ENCODE results near the gene OR52B6. TPM values are rescaled to one million over a fixed set of nuclear protein-coding genes. Genes with fewer than 3 reads are reported as not detected.
"Not testable (repeated sequence)": the region's sequence is repeated elsewhere in the genome, so short reads cannot be mapped to it uniquely, and the experiment has no call there.

Gene OR52B6
- total RNA-seq, 2 experiments from 2014 or later: not detected

DNA sequence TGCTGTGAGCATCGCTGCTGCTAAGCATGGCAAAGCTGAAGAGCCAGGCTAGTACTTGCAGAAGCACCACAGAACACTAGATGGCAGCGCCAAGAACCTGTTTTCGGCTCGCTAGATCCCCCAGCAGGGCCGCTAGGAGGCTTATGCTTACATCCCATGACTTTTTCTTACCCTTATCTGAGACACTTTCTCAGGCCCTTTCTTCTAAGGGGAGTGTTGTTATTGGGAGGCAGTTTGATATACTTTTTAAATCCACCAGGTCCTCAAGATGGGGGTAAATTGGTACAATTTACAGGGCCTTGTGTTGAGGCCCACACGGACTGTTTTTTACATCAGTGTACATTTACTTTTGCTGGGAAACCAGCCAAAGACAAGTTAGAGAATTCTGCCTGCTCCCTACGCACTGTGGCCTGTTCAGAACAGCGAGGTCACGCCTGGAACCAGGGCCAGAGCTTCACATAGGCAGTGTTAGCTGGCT, 19.7 kb downstream of the OR52B6 start:
- CTCF ChIA-PET: interaction anchor here (0.6 to 2.4 kb wide), 15 partner anchors 9 to 447 kb away, joined by 3 to 13 read pairs (median 4); partner anchors contain the start of genes TRIM22 and TRIM5
- DNase-seq: peak; percentile 72
- peaks cover 8% of the 10 kb centered on the region for H3K27me3 Mint-ChIP-seq
- intact Hi-C loops (cut with micrococcal nuclease): loop anchor here (1.0 to 5.0 kb wide), 4 partner anchors 85 to 292 kb away; partner anchors contain the start of genes OR52E5, OR52N2 and TRIM5
- no peaks in the 10 kb centered on the region for H3K36me3 Mint-ChIP-seq
- no peak overlapping the region for H3K27ac Mint-ChIP-seq
- peaks cover 8% of the 10 kb centered on the region for H3K4me1 Mint-ChIP-seq (ENCODE audit: low read depth)
- H3K9me3 Mint-ChIP-seq: no peaks in the 10 kb centered on the region
- POLR2A ChIA-PET: no interaction called here
- no peak overlapping the region for H3K4me3 Mint-ChIP-seq

DNA sequence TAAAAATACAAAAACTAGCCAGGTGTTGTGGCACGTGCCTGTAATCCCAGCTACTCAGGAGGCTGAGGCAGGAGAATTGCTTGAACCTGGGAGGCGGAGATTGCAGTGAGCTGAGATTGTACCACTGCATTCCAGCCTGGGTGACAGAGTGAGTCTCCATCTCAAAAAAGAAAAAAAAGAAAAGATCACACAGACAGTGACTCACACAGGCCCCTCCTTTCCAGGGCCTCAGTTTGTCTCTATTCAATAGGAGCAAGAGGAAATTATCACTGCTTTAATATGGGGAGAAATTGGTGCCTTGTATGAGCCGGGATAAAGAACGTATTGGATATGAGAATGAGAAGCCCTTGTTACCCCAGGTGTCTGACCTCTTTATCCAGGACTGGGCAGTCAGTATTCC, 22.1 kb downstream of the OR52B6 start:
- intact Hi-C loops (cut with micrococcal nuclease): loop anchor here (5.0 kb wide), 1 partner anchor 290 kb away; the partner anchor contains the start of gene OR52E5
- POLR2A ChIA-PET: not testable (repeated sequence)

DNA sequence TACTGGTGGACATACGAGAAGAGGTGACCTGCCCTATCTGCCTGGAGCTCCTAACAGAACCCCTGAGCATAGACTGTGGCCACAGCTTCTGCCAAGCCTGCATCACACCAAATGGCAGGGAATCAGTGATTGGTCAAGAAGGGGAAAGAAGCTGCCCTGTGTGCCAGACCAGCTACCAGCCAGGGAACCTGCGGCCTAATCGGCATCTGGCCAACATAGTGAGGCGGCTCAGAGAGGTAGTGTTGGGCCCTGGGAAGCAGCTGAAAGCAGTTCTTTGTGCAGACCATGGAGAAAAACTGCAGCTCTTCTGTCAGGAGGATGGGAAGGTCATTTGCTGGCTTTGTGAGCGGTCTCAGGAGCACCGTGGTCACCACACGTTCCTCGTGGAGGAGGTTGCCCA, 22.6 kb downstream of the OR52B6 start:
- Mint-ChIP-seq H3K27me3 (peaks cover 3% of the 10 kb centered on the region), H3K9me3 (no peaks in the 10 kb centered on the region), H3K4me1 (ENCODE audit: low read depth) (no peaks in the 10 kb centered on the region), H3K36me3 (no peaks in the 10 kb centered on the region), H3K4me3 (no peak overlapping the region), H3K27ac (no peak overlapping the region)
- ChIA-PET POLR2A (no interaction called here), CTCF (no interaction called here)
- intact Hi-C loops (cut with micrococcal nuclease): loop anchor here (5.0 kb wide), 1 partner anchor 289 kb away; the partner anchor contains the start of gene OR52E5
- DNase-seq: no peak

More for the DNA sequence above, 22.1 kb downstream of the OR52B6 start:
- DNase-seq; H3K9me3 Mint-ChIP-seq; H3K4me1 Mint-ChIP-seq (ENCODE audit: low read depth); H3K27me3 Mint-ChIP-seq; H3K36me3 Mint-ChIP-seq; CTCF ChIA-PET; H3K27ac Mint-ChIP-seq; H3K4me3 Mint-ChIP-seq: not testable (repeated sequence)

DNA sequence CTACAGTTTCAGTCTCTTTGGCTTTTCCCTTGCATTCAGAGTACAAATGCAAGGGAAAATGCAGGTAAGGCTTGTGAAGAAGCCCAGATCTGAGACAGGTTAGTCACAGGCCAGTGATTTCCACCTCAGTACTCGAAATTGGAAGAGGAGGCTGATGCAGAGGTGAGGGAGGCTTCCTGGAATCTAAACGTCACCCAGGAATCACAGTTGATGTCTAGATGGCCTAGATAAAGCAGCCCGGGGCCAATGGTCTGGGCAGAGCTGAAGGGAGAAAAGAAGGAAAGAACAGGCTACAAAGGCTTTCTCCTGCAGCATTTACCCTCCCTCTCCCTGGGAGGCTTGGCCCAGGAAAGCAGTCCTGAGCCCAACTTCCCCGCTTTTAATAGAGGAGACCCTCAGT, 24.2 kb downstream of the OR52B6 start:
- no peaks in the 10 kb centered on the region for H3K9me3 Mint-ChIP-seq
- H3K36me3 Mint-ChIP-seq: no peaks in the 10 kb centered on the region
- no peak overlapping the region for H3K27ac Mint-ChIP-seq
- no peak for DNase-seq
- no peak overlapping the region for H3K4me3 Mint-ChIP-seq
- intact Hi-C loops (cut with micrococcal nuclease): loop anchor here (5.0 kb wide), 1 partner anchor 287 kb away; the partner anchor contains the start of gene OR52E5
- no peaks in the 10 kb centered on the region for H3K27me3 Mint-ChIP-seq
- ChIA-PET POLR2A (no interaction called here), CTCF (interaction anchor here (1.1 kb wide), 1 partner anchor 204 kb away, joined by 3 read pairs; no protein-coding TSS in a partner anchor)
- no peaks in the 10 kb centered on the region for H3K4me1 Mint-ChIP-seq (ENCODE audit: low read depth)

DNA sequence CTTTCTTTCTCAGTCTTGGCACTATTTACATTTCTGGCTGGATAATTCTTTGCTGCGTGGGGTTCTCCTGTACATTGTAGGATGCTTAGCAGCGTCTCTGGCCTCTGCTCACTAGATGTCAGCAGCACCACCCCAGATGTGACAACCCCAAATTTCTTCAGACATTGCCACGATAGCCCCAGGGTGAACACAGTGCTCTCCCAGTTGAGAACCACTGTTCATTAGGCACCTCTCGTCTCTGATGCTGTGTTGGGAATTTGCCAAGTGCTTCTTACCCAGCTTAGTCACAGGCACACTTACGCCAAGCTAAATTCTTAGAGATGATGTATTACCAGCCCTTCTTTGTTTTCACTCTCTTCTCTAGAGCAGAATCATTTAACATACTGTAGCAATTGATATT, 25.2 kb downstream of the OR52B6 start:
- peaks cover 3% of the 10 kb centered on the region for H3K4me1 Mint-ChIP-seq (ENCODE audit: low read depth)
- POLR2A ChIA-PET: no interaction called here
- H3K27ac Mint-ChIP-seq: no peak overlapping the region
- intact Hi-C loops (cut with micrococcal nuclease): no loop called here
- no peaks in the 10 kb centered on the region for H3K36me3 Mint-ChIP-seq
- H3K27me3 Mint-ChIP-seq: no peaks in the 10 kb centered on the region
- CTCF ChIA-PET: interaction anchor here (0.6 kb wide), 1 partner anchor 190 kb away, joined by 4 read pairs; no protein-coding TSS in a partner anchor
- H3K4me3 Mint-ChIP-seq: no peak overlapping the region
- no peak for DNase-seq
- no peaks in the 10 kb centered on the region for H3K9me3 Mint-ChIP-seq

DNA sequence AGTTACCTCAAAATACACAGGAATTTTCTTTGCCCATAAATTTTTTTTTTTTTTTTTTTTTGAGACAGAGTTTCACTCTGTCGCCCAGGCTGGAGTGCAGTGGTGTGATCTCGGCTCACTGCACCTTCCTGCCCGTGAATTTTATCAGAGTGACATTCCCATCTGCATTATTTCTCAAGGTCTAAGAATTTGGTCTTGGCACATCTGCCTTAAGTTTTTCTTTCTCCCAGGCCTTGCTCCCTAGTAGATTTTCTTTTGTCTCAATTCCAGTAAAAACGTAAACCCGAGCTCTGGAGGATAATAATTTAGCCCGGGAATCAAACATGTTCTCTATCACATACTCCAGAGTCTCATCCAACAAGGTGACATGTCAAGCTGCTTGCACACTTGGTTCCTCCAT, 28.1 kb downstream of the OR52B6 start:
- CTCF ChIA-PET: no interaction called here
- POLR2A ChIA-PET: no interaction called here
- no peak overlapping the region for H3K4me3 Mint-ChIP-seq
- H3K27ac Mint-ChIP-seq: no peak overlapping the region
- no peaks in the 10 kb centered on the region for H3K27me3 Mint-ChIP-seq
- no peaks in the 10 kb centered on the region for H3K36me3 Mint-ChIP-seq
- no peaks in the 10 kb centered on the region for H3K9me3 Mint-ChIP-seq
- intact Hi-C loops (cut with micrococcal nuclease): no loop called here
- peaks cover 3% of the 10 kb centered on the region for H3K4me1 Mint-ChIP-seq (ENCODE audit: low read depth)
- no peak for DNase-seq

DNA sequence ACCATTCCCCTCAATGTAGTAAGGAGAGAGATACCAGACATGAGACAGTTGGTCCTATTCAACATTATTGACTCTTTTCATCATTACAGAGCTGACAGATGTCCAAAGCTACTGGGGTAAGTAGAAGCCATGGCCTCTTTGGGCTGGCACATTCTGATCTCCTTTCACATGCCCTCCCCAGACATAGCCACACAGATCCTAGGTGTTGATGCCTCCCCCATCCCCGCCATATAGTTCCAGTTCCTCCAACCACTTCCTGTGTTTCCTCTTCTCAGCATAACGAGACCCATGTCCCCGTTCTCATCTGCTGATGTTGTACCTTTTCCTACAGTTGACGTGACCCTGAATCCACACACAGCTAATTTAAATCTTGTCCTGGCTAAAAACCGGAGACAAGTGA, 29.8 kb downstream of the OR52B6 start:
- no peaks in the 10 kb centered on the region for H3K9me3 Mint-ChIP-seq
- peaks cover 3% of the 10 kb centered on the region for H3K4me1 Mint-ChIP-seq (ENCODE audit: low read depth)
- no peak for DNase-seq
- CTCF ChIA-PET: no interaction called here
- H3K36me3 Mint-ChIP-seq: no peaks in the 10 kb centered on the region
- no peak overlapping the region for H3K4me3 Mint-ChIP-seq
- POLR2A ChIA-PET: no interaction called here
- no peaks in the 10 kb centered on the region for H3K27me3 Mint-ChIP-seq
- H3K27ac Mint-ChIP-seq: no peak overlapping the region
- intact Hi-C loops (cut with micrococcal nuclease): no loop called here

DNA sequence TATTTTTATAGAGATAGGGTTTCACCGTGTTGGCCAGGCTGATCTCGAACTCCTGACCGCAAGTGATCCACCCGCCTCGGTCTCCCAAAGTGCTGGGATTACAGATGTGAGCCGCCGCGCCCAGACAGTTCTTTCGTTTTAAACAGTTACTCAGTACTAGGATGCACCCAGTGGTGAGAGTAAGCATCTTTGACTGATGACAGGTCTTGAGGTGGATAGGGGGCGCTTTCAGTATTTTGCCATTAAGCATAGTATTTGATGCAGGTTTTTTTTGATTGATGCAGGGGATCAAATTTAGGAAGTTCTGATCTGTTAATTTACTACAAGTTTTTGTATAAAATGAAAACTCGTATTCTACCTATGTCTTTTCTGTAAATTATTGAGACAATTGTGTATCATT, 30.9 kb downstream of the OR52B6 start:
- no peak for DNase-seq
- Mint-ChIP-seq H3K4me3 (no peak overlapping the region), H3K27me3 (no peaks in the 10 kb centered on the region), H3K4me1 (ENCODE audit: low read depth) (peaks cover 3% of the 10 kb centered on the region), H3K9me3 (no peaks in the 10 kb centered on the region), H3K36me3 (no peaks in the 10 kb centered on the region), H3K27ac (no peak overlapping the region)
- intact Hi-C loops (cut with micrococcal nuclease): no loop called here
- POLR2A ChIA-PET: no interaction called here
- CTCF ChIA-PET: no interaction called here

DNA sequence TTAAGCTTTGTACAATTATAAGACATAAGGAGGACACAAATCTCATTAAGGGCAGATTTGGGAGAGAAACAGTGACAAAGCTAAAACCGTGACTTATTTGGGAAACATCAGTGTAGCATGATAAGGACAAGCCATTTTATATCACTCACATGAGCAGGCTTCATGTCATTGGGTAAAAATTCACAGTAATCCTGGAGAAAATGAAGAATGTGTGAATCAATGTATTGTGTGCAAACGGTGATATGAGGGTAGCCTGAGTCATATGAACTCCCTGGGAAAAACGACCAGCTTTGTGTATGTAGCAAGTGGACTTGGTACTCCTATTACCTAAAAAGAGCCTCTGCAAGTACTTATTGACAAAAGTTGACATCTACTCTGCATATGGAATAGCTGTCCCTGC, 38.1 kb downstream of the OR52B6 start:
- Mint-ChIP-seq H3K4me1 (ENCODE audit: low read depth) (peaks cover 2% of the 10 kb centered on the region), H3K27ac (no peak overlapping the region), H3K4me3 (no peak overlapping the region), H3K36me3 (no peaks in the 10 kb centered on the region), H3K9me3 (no peaks in the 10 kb centered on the region), H3K27me3 (no peaks in the 10 kb centered on the region)
- CTCF ChIA-PET: interaction anchor here (1.0 to 1.2 kb wide), 2 partner anchors 19 to 65 kb away, joined by 3 read pairs; no protein-coding TSS in a partner anchor
- POLR2A ChIA-PET: no interaction called here
- DNase-seq: no peak
- intact Hi-C loops (cut with micrococcal nuclease): no loop called here

DNA sequence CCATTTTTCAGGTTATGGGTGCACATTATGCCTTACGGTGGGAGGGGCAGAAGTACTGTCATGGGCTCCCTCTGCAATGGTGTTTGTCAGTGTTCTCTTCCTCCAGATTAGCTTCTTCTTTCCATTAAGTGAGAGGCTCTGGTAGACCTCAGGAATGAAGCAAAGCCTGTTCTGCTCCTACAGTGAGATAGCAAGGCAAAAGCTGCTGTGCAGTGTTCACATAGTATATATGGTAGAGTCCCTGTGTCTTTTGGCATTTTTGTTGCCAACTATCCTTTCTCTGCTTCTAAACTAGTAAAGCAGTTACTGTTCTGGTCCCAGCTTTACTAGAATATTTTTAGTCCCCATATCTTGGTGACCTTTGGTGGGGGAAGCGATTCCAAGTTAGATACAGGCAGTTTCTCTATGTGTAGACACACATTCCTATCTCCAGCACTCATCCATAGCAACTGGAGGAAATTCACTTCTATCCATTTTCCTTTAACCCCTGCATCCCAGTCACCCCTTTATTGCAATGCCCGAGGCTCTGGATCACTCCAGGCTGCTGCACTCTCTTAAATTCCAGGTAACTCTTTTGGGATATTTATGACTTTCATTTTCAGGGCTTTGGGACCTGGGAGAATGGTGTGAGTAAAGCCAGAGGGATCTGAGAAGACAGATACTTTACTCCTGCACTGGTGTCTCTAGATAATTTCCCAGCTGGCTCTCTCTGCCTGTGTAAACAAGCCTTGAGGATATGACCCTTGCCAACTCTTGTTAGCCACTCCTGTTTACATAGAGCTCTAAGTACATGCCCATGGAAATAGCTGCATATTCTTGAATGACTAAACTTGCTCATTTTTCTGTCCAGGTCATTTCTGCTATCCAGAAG, 40.2 kb downstream of the OR52B6 start:
- Mint-ChIP-seq H3K36me3 (no peaks in the 10 kb centered on the region), H3K4me3 (no peak overlapping the region), H3K4me1 (ENCODE audit: low read depth) (peaks cover 18% of the 10 kb centered on the region), H3K27me3 (no peaks in the 10 kb centered on the region), H3K9me3 (no peaks in the 10 kb centered on the region), H3K27ac (no peak overlapping the region)
- no peak for DNase-seq
- intact Hi-C loops (cut with micrococcal nuclease): loop anchor here (10.0 kb wide), 1 partner anchor 1016 kb away; the partner anchor contains the start of gene TRIM68
- ChIA-PET POLR2A (no interaction called here), CTCF (no interaction called here)

DNA sequence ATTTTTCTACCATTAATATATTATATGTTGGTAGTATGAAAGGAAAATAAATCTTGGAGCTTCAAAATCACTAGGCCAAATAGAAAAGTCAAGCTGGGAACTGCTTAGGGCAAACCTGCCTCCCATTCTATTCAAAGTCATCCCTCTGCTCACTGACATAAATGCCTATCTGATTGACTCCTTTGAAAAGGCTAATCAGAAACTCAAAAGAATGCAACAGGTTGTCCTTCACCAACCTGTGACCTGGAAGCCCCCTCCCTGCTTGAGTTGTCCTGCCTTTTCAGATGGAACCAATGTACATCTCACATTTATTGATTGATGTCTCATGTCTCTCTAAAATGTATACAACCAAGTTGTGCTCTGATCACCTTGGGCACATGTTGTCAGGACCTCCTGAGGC, 40.9 kb downstream of the OR52B6 start:
- H3K9me3 Mint-ChIP-seq: no peaks in the 10 kb centered on the region
- CTCF ChIA-PET: no interaction called here
- H3K27me3 Mint-ChIP-seq: no peaks in the 10 kb centered on the region
- POLR2A ChIA-PET: no interaction called here
- peaks cover 1% of the 10 kb centered on the region for H3K36me3 Mint-ChIP-seq
- peaks cover 24% of the 10 kb centered on the region for H3K4me1 Mint-ChIP-seq (ENCODE audit: low read depth)
- DNase-seq: no peak
- no peak overlapping the region for H3K27ac Mint-ChIP-seq
- intact Hi-C loops (cut with micrococcal nuclease): loop anchor here (10.0 kb wide), 1 partner anchor 1017 kb away; the partner anchor contains the start of gene TRIM68
- H3K4me3 Mint-ChIP-seq: no peak overlapping the region

DNA sequence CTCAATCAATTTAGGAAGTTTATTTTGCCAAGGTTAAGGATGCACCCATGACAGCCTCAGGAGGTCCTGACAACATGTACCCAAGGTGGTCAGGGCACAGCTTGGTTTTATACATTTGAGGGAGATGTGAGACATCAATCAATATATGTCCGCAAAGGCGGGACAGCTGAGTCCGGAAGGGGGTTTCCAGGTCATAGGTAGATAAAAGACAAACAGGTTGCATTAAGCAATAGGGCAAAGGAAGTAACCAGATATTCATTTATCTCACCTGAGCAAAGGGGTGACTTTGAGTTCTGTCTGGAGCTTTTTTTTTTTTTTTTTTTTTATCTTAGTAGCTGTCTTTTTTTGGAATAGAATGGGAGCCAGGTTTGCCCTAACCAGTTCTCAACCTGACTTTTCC, 42.1 kb downstream of the OR52B6 start:
- ChIA-PET POLR2A (no interaction called here), CTCF (no interaction called here)
- Mint-ChIP-seq H3K36me3 (peaks cover 1% of the 10 kb centered on the region), H3K27ac (no peak overlapping the region), H3K4me1 (ENCODE audit: low read depth) (peaks cover 35% of the 10 kb centered on the region), H3K4me3 (no peak overlapping the region), H3K9me3 (no peaks in the 10 kb centered on the region), H3K27me3 (no peaks in the 10 kb centered on the region)
- intact Hi-C loops (cut with micrococcal nuclease): loop anchor here (10.0 kb wide), 1 partner anchor 1018 kb away; the partner anchor contains the start of gene TRIM68
- DNase-seq: no peak

All from activated CD4-positive, alpha-beta memory T cell treated with anti-CD3 and anti-CD28 coated beads for 36 hours (primary cell).